Left ventricle myocardium superior (tissue), 1 donor: ENCODE data around the gene TLR3. TPM values are rescaled to one million over a fixed set of nuclear protein-coding genes. Genes with fewer than 3 reads are reported as not detected.
"Not testable (repeated sequence)": the region's sequence is repeated elsewhere in the genome, so short reads cannot be mapped to it uniquely, and the experiment has no call there.

Experiments used
- ATAC-seq: fragments of 200-7000 bp; cut with Tn5 transposase; one replicate; pipeline ENCODE4 v1.9.1; 2020; ENCODE audit warnings: mild to moderate bottlenecking, moderate library complexity
- DNase-seq: peaks from one replicate; pipeline ENCODE4 v3.0.0-alpha.2; 2020
- intact Hi-C: fragments of 100-400 bp; cut with micrococcal nuclease; formaldehyde crosslinking; loops from one replicate; pipeline ENCODE4 v1.11.0; 2022
- total RNA-seq: library from RNA; stranded (reverse); fragmentation: NEBNext Ultra II Directional; extraction: Animal tissue kit (Norgen Biotek cat#: 25700); gene quantifications from one replicate; pipeline ENCODE4 v1.2.1, GENCODE V29; 2021
- donor health status: DM: no; HTN: yes; CAD: no; lungs with severe emphysema.

The TLR3 gene
- total RNA-seq, 1 donor from 2014 or later: 6.3 TPM

DNA sequence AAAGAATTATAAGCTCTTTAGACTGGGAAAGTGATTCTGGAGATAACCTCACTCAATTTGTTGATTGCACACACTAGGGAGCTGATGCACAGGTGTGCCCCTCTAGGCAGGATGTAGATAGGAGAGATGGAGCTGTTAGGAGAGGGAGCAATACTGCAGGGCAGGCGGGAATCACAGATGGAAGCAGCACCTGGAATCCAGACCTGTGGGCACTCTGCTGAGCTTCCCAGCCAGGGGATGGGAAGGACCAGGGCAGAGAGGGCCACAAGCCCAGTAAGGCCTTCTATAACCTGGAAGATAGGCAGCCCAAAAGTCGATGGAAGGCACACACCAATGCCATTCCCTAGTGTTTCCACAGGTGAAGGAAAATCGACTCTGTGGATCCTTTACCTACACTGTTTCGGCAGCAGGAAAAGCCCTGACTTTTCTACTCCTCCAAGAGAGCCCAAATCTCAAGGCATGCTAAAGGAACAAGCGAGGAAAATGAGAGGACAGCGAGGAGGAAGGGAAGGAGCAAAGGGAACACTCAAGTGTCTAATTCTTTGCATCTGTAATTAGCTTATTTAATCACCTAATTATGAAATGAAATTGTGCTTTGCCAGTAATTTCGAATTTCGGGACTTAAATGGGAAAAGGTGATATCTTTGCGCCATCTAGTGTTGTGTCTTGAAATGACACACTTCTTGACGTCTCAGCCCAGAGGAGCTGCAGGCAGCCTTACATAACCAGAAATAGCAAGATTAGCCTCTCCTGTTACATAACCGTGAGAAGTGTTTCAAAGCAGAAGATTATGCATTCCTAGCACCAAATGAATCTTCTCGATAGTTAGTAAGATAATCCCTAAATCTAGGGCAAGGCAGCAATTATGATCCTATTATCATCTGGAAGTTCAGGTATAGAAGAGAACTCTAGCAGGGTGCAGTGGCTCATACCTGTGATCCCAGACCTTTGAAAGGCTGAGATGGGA is 31.0 kb upstream of the TLR3 start:
- ATAC-seq (peak; percentile 86), DNase-seq (no peak)
- intact Hi-C loops: loop anchor here (5.0 kb wide), 1 partner anchor 396 kb away; no protein-coding TSS in a partner anchor

DNA sequence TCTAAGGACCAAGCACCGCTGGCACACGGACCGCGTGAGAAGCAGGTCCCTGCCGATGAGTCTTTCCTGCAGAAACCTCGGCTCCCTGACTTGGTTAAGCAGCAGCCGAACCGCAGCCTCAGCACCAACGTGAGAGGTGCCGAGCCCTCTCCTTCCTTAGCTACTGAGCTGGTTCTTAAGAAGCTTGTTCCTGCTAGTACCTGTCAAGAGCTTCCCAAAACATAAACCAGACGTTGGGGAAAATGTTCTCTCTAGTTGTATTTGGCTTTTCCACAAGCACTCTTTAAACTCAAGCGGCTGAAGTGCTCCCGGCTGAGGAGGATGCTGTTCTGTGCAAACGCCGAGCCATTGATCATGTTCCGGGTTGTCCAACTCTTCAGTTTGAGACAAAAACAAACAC is 29.3 kb upstream of the TLR3 start:
- ATAC-seq: peak; percentile 44
- intact Hi-C loops: loop anchor here (5.0 kb wide), 1 partner anchor 397 kb away; no protein-coding TSS in a partner anchor
- DNase-seq: no peak

DNA sequence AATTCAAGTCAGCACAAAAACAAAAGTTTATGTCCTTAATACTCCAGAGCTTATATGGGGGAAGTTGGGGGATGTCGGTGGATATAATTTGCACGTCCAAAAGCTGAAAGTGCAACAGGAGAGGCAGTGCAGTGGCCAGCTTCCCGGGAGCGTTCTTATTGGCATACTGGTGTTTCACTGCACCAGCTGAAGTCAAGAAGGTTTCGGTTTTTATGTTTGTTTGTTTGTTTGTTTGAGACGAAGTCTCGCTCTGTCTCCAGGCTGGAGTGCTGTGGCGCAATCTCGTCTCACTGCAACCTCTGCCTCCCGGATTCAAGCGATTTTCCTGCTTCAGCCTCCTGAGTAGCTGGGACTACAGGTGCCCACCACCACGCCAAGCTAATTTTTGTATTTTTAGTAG is 28.6 kb upstream of the TLR3 start:
- DNase-seq (no peak), ATAC-seq (no peak)
- intact Hi-C loops: no loop called here

DNA sequence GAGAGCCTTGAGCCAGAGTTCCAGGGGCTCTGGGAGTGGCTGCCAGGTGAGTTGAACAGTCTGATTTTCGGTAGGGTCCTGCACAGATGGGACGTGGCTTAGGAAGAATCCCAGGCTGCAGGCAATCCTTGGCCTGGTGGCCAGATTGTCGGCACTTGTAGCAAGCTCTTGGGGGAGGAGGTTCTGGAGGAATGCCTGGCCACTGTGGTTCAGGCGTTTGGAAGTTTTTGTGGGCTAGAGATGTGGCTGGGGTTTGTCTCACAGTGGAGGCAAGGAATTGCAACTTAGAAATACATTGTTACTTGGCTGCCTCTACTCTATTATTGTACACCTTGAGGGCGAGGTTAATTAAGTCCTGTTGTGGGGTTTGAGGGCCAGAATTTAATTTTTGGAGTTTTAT is 21.5 kb upstream of the TLR3 start:
- ATAC-seq, DNase-seq, intact Hi-C loops: not testable (repeated sequence)

DNA sequence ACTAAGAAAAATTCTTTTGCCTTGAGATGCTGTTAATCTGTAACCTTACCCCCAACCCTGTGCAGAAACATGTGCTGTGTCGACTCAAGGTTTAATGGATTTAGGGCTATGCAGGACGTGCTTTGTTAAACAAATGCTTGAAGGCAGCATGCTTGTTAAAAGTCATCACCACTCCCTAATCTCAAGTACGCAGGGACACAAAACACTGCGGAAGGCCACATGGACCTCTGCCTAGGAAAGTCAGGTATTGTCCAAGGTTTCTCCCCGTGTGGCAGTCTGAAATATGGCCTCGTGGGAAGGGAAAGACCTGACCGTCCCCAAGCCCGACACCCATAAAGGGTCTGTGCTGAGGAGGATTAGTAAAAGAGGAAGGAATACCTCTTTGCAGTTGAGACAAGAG is 18.8 kb upstream of the TLR3 start:
- intact Hi-C loops, DNase-seq, ATAC-seq: not testable (repeated sequence)

DNA sequence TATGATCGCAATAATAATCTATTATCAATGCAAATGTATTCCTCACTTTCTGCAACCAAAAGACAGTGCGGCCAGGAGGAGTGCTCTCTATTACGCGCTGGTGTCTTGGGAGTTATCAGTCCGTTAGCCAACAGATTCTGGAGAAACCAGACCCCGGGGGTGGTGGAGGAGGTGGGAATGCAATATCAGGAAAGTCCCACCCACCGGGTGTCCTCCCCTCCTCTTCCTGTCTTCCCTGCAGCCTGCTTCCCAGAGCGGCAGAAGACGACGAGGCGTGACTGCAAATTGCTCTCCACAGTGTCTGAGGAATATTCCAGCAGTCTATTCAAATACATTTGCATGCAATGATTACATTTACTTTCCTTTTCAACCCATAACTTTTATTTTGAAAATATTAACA is 17.9 kb upstream of the TLR3 start:
- intact Hi-C loops: no loop called here
- DNase-seq (no peak), ATAC-seq (no peak)

DNA sequence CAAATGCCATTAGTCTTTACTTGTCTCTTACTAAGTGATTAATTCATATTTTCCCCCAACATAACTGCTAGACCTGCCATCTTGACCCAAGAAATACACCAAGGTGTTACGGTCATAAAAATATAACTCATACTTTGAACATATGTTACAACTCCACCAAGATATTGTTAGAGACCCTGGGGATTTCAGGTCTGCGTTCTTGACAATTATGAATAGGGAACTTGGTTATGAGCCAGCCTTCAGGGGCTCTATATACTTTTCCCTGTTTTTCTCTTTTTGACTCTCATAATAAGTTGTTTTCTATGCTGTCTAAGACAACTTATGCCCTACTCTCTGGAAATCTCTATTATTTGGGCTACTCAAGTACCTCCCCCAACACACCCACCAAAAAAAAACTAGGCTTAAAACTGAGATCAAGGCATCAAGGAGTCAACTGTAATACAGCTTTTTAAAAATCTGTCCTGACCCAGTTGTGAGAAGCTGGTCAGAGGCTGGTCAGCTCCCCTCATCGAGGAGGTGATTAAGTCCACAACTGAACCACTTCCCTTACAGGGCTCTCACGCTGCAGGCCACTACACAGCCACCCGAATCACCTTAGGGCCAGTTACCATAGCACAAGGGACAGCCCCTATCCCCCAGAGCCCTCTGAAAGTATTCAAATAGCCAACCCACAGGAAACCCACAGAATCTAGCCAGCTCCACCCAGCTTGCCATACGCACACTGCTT is 10.5 kb upstream of the TLR3 start:
- intact Hi-C loops: no loop called here
- no peak for ATAC-seq
- DNase-seq: no peak

DNA sequence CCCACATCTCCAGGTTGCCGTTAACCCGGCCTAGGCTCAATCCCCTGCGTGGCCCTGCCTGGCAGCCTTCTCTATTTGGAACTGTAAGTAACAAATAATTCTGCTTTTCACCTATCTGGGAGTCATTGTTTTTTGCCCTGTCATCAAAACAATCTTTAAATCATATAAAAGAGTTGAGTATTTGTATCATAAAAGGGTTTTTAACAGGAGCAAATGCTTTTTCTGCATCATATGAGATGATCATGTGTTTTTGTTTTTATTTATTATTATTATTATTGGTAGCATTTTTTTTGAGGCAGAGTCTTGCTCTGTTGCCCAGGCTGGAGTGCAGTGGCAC is 10.0 kb upstream of the TLR3 start:
- no peak for DNase-seq
- intact Hi-C loops: no loop called here
- ATAC-seq: no peak

DNA sequence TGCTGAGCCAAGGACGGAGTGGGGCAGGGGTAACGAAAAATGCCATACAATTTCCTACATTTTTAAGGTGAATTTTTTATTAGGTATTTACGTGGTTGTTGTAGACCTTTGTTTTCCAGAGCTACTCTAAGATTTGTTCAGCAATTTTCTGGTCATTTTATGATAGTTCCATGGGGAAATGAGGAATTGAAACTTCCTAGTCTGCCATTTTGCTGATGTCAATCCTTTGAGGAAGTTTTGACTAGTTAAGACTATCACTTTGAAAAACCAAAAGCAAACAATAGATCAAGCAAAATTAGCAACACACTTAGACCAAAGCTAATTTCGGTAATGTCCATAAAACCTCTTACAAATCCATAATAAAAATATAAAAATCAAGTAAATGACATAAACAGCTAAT is 7.0 kb upstream of the TLR3 start:
- intact Hi-C loops: no loop called here
- DNase-seq (no peak), ATAC-seq (no peak)

DNA sequence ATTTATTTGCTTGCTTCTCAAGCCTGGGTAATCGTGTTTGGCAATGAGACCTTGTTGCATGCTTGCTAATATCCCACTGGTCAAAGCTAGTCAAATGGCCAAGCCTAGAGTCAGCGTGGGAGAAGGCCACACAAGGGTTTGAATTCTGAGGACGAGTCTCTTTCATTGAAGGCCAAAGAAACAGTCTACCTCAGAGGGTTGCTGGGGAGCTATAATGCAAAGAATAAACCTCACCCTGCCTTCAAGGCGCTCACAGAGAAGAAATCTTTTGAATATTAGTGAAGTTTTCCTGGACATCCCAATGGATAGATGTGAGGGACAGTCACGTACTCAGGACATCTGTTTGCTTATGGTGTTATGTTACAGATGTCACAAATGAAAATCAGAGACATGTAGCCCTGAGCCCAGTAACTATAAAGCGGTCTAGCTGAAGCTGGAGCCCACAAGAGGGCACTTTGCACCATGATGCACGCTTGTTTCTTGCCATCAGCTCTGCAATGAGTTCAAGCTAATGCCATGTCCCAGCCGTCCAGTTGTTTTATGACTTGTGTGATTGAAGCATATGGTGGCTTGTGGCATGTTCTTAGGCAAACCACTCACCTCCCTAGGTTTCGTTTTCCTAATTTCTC is 1.1 kb upstream of the TLR3 start:
- intact Hi-C loops: loop anchor here (5.0 kb wide), 1 partner anchor 119 kb away; no protein-coding TSS in a partner anchor
- DNase-seq: peak; percentile 55
- peak; percentile 93 for ATAC-seq

DNA sequence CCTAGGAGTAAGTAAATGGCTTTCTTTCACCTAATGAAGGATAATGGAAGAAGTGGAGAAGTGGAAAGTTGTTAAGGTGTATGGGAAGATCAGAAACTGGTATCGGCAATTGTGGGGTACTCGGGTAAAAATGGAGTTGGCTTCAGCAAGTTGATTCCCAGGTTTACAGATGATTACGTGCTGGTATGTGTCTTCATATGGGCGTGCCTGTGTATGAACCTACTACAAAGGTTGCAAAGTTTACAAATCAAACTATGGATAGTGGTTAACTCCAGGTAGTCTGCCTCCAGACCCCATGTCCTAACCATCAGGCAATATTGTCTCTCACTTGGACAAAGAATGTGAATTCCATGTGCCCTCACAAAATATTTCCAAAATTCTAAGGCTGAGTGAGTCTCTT is 773 bp downstream of the TLR3 start:
- ATAC-seq: no peak
- intact Hi-C loops: loop anchor here (5.0 kb wide), 1 partner anchor 118 kb away; no protein-coding TSS in a partner anchor
- DNase-seq: no peak

DNA sequence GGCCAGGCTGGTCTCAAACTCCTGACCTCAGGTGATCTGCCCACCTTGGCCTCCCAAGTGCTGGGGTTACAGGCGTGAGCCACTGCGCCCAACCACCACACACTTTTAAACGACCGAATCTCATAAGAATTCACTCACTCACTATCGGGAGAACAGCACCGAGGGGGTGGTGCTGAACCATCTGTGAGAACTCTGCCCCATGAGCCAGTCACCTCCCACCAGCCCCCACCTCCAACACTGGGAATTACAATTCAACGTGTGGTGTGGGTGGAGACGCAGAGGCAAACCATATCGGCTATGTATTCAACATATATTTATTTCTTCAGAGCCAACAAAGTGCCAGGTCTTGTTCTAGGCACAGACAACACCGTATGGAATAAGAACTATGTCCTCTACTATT is 3.6 kb downstream of the TLR3 start:
- intact Hi-C loops: no loop called here
- DNase-seq (no peak), ATAC-seq (no peak)

DNA sequence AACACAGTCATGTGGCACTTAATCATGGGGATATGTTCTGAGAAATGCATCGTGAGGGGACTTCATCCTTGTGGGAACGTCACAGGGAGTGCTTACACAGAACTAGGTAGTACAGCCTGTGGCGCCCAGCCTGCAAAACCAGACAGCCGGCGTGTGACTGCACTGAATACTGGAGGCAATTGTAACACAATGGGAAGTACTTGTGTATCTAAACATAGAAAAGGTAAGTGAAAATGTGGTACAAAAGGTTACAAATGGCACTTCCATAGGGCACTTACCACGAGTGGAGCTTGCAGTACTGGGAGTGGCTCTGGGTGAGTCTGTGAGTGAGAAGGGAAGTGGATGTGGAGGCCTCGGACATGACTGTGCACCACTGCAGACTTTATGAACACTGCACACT is 5.2 kb downstream of the TLR3 start:
- intact Hi-C loops: no loop called here
- DNase-seq: no peak
- ATAC-seq: peak; percentile 57

DNA sequence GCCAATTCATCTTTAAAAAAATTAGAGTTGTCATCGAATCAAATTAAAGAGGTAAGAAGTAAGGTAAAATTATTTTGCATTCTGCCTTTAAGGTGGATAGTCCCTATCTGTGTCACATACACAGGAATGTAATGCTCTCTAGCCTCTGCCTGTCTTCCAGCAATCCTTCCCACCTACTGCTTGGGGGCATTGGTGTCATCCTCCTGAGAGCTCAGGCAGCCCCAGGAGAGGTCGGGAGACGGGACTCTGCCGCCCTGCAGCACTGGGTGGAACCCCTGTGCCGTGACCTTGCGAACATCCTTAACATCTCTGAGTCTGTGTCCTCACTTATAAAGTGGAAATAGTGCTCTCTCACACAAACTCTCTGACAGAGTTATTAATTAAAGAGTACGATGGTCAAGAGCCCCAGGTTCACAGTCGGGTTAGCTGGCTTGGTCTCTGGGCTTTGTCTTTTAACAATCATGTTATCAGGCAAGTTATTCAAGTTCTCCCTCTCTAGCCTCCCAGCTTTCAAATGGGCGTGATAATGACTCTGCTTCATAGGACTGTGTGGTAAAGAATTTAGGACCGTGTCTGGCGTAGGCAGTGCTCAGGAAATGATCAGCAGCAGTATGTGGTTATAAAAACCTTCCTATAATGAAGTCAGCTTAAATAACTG is 10.2 kb downstream of the TLR3 start:
- intact Hi-C loops: no loop called here
- ATAC-seq: peak; percentile 31
- no peak for DNase-seq

DNA sequence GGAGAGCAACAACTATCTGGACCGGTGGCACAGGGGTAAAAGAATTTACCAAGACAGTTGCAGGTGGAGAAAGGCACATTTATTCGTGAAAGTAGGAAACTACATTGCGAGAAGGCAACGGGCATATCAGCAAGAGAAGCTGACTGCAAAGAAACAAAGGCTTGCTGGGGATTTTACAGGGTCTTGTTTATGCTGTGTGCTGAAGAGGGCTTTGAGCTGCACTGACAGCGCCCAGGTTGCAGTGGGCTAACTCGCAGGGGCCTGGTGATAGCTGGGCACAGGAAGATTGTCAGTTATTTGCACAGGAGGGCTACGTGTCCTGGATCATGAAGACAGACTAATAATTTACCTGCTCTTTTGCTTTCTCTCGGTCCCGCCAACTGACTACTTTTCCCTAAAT is 10.7 kb downstream of the TLR3 start:
- intact Hi-C loops: no loop called here
- ATAC-seq: no peak
- DNase-seq: no peak

DNA sequence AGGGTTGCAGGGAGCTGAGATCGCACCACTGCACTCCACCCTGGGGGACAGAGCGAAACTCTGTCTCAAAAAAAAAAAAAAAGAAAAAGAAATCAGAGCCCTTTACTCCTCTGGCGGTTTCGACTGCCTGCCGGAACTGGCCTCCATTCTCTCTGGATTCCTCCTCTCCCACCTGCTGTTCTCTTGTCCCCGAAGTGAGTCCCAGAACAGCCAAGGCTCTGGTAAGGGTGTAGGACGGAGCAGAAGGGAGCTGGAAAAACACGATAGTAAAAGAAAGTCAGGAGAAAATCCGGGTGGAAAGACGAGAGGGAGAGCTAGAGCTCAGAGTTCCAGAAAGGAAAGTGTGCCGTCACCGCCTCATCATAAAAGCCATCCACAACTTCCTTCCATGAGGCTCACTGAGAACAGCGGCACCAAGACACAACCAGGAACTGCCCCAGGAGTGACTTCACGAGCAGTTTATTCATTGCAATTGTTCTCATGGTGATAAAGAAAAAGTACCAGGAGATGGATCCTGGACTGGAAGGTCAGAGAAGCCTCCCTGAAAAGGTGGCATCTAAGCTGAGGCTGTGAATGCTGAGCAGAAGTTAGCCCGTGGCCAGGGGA is 12.3 kb downstream of the TLR3 start:
- intact Hi-C loops: no loop called here
- no peak for ATAC-seq
- no peak for DNase-seq

DNA sequence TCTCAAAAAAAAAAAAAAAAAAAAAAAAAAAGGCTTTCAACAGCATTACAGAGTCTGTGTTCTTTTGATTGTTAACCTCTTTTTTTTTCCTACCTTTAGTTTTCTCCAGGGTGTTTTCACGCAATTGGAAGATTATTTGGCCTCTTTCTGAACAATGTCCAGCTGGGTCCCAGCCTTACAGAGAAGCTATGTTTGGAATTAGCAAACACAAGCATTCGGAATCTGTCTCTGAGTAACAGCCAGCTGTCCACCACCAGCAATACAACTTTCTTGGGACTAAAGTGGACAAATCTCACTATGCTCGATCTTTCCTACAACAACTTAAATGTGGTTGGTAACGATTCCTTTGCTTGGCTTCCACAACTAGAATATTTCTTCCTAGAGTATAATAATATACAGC is 13.3 kb downstream of the TLR3 start:
- intact Hi-C loops: no loop called here
- ATAC-seq (no peak), DNase-seq (no peak)

DNA sequence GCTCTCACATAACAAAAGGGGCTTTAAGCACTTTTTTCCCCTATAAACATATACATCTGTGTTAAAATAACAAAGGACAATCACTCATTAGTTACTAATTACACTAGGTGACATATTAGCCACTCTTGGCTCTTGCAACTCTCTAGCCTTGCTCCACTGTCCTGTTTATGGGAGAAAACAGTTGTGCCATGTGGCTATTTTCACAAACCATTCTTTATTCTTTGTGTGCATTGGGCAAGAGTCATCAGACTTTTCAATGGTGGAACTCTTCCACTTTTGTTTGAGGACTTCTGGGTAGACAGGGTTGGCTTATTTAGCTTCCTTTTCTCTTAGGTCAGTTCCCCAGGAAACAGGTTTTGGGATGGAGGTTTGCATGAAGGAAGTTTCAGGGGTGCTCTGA is 19.6 kb downstream of the TLR3 start:
- no peak for ATAC-seq
- intact Hi-C loops: no loop called here
- DNase-seq: no peak

DNA sequence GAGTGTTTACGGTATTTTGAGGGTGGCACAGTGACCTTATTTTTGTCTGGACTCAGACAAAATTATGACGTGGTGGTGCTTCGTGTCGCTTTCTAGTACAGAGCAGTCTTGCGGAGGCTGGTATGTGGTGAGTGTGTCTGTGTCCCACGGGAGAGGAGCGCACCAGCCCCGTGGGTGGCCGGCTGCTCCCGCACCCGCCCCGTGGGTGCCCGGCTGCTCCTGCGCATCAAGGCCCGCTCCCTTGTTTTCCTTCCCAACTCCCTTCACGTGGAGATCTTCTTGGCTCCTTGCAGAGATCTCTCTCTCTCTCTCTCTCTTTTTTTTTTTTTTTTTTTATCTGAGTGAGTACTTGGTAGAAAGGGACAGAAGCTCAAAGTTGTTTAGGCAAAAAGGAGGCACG is 23.3 kb downstream of the TLR3 start:
- no peak for DNase-seq
- ATAC-seq: no peak
- intact Hi-C loops: no loop called here
